DMS 273 (cell line): Measurements from ENCODE around the gene G6PC3.

ENCODE experiments used
- DNase-seq: peaks from one replicate; lab custom pipeline; 2025; ENCODE audit not compliant: unreplicated experiment; lab: John Stamatoyannopoulos, UW

The G6PC3 gene

DNA sequence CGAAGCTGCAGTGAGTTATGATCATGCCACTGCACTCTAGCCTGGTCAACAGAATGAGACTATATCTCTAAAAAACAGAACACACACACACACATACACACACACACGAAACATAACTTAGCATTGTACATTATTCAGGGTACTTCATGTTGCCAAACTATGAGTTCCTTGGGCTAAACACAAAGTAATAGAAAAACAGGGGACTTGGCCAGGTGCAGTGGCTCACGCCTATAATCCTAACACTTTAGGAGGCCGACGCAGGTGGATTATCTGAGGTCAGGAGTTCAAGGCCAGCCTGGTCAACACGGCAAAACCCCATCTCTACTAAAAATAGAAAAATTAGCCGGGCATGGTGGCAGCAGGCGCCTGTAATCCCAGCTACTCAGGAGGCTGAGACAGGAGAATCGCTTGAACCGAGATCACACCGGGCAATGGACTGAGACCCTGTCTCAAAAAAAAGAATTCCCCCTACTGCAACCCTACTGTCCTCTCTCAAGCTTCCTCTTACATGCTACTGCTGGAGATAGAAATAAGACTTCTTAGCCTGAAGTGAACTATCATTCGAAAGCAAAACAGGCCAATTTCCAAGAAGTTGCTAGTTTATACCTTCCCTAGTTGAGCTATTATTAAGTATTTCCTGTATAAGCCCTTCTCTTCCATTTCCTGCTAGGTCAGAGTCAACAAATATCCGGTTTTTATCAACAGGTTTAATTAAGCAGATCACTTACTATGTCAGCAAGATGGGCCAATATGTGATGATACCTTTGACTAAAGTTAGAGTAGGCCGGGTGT is 11.2 kb upstream of the G6PC3 start:
- no peak for DNase-seq

DNA sequence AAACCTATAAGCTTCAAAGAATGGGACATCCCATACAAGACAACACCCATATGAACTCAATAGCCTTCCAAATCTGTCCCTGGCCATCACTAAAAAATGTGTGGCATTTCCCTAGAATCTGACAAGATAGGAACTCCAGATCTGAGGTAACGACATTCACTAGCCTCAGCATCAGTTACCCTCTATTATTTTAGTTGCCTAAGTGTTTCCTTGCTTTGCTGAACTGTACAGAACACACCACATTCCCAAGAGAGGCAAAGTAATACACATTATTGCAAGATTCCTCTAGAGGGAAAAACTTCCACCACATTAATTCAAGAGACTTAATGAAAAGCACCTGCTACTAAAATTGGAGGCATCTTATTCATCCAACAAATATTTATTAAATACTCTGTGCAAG is 9.1 kb upstream of the G6PC3 start:
- no peak for DNase-seq

DNA sequence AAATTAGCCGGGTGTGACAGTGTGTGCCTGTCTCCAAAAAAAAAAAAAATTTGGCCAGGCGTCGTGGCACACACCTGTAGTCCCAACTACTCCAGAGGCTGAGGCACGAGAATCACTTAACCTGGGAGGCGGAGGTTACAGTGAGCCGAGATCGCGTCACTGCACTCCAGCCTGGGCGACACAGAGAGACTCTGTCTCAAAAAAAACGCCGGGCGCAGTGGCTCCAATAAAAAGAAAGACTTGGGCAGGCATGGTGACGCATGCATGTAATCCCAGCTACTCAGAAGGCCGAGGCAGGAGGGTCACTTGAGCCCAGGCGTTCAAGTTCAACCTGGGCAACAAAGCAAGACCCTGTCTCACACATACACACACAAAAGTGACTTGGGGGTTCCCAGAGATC is 7.7 kb upstream of the G6PC3 start:
- DNase-seq = no peak

DNA sequence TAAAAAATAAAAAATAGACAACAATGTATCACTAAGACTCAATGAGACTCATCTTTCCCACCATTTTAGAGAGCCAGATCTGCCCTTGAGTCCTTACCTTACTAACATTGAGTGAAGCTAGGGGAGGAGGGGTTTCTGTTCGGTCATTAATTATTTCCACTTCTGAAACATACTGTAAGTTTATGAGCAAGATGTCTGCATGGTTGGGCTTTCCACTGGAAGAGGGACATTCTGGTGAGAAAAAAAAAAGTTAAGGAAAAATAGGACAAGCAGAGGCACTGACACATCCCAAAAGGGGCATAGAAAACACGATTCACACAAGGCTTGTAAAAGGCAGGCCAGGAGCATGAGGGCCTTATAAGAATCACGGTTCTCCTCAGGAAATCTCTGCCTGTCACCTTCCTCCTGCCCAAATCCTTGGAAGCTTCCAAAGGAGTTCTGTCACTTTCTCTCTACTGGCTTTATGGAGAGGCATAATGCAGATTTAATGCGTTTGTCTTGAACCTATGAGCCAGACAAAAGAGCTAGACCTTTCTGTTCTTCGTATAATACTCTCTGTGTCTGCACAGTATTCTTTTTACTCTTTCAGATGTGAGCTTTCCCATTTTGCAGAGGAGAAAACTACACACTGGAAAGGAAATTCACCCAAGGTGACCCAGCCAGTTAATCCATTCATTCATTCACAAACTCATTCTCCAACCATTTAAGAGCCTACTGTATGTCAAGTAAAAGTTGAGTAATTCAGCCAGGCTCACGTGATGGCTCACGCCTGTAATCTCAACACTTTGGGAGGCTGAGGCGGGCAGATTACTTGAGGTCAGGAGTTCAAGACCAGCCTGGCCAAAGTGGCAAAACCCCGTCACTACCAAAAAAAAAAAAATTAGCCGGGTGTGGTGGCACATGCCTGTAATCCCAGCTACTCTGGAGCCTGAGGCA is 6.6 kb upstream of the G6PC3 start:
- DNase-seq = no peak

DNA sequence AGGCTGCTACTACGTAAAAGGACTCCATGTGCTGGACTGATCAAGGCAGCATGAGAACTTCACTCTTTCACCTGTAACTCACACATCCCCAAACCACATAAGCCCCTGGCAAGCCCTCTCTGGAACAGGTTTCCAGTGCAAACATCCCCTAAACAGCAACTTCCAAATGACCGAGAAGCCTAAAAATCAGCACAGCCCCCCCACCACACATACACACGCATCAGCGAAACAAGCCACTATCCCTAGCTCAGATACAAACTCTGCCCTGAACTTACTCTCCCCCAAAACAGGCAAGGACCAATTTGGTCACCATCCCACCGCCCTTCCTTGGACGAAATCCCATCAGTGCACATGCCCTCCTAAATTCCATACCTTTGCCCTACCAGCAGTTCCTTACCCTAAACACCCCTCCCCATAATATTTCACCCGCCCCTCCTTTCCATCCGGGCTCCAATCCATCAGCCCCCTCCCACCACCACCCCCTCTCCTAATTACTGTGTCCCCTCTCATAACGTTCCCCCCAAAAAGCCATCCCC is 4.8 kb upstream of the G6PC3 start:
- peak; percentile 58 for DNase-seq

DNA sequence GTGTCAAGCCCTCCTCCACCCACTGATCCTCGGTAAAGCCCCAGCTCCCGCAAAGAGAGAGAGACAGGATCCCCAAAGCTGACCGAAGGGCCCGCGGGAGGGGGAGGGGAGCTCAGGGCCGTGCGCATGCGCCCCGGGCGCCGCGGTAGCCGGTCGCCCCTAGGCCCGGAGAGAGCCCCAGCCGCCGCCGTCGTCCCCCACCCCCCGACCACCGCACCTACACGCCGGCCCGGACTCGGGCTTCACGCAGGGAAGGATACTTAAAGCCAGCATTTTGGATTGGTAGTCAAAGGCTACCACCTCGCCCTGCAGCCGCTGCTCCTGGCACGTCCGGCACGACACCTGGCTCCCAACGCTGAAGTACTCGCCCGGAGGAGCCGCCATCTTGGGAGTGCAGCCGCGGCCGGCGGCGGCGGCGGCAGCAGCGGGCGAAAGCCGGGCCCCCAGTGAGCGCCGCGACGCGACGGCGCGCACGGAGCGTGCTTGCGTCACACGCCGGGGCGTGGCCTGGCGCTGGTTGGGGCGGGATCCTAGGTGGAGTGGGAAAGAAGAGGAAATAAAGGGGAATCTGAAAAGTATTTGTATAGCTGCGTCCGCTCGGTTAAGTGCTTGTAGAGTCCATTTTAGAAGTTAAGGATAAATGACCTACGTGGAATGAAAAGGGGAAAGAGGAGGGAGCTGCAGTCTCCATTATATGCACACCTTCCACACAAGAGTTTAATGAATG is 4.2 kb upstream of the G6PC3 start, which contains the start of gene LSM12:
Gene LSM12, minus strand, starts transcription at position 468 of the 727 bp plus-strand sequence. Its CDS starts 84 bp downstream, at position 384.
- peak; percentile 97 for DNase-seq

DNA sequence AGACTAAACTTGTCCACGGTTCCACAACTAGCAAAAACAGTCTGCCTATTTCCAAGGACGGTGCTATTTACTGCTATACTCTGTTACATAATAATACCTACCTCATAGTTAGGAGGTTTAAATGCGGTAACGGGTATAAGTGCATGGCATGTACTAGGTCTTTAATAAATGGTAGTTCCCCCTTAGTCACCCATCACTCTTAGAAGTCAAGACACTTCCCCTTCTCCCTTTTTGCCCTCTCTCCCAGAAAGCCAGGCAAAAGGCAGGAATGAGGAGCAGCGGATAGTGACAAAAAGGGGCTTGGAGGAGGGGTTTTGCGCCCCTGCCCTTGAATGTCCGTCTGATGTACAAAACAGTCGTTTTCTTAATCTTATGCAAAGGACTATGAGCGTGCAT is 3.0 kb upstream of the G6PC3 start:
- no peak for DNase-seq

DNA sequence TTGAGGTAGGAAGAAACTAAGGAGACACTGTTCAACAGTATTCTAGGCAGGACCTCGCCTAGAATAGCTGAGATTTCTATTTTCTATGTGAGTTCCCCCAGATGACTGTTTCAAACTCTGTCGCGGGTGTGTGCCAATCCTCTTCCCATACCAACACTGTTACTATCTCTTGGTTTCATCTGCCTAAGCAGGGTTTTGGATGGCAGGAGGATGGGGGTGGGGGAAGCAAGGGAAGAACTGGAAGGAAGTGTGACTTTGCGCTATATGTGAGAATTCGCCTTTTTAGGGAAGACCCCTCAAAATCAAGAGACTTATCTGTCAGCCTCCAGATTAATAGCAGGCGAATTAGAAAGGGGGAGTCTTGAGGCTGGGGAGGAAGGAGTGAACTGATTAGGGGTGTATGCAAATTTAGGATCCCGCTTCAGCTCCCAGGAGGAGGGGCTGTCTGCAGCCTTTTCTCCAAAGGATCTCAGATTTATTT is 521 bp upstream of the G6PC3 start:
- DNase-seq = peak; percentile 66

DNA sequence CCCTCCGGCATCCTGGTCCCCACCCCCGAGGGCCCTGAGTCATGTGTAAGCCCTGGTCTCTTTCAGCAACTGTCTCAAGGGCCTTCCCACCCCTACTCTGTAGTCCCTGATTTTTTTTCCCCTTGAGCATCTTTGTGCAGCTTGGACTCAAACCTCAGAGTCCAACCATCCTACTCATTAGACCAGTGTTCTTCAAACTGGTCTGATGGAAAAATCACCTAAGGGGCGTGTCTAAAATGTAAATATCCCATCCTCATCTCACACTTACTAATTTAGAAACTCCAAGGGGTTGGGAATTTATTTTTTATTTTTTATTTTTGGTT is 624 bp downstream of the G6PC3 start:
- no peak for DNase-seq

DNA sequence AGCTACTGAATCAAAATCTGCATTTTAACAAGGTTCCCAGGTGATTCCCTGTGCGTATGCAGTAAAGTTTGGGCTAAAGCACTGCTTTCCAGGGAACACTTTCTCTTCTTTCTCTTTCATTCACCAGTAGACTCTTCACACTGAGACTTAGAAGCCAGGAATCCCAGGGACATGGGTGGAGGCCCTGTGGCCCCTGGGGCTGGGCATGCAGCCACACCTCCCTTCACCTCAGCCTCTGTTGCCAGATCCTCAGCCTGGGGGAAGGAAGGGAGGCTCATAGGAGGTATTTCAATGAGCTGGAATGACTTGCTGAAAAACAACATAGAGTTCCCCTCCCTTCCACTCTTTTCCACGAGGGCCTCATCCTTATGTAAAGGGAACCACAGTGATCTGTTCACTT is 1.2 kb downstream of the G6PC3 start:
- no peak for DNase-seq

DNA sequence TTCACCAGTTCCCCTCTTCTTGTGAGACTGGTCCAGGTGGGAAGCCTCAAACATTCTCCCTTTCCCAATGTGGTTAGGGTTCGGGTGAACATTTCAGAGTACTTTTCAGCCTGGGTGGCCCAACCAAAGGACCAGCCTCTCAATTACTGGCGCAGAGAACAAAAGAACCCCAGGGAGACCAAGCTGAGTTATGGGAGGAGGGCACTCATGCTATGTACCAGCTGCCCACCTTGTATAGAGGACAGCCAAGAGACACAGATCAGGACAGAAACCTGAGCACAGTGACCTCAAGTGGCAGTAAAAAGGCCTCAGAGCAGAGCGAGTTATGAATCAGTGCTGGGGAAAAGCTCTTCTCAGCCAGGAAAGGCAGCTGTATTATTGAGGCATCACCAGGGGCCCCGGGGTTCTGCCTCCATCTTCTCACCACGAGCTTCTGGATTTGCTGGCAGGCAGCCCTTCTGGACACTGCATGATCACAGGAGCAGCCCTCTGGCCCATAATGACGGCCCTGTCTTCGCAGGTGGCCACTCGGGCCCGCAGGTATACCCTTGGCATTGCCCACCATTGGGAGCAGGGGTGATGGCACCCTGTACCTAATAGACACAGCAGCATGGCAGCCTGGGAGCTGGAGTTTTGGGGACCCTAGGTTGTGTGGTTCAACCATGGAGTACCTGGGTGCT is 3.8 kb downstream of the G6PC3 start:
- DNase-seq = no peak

DNA sequence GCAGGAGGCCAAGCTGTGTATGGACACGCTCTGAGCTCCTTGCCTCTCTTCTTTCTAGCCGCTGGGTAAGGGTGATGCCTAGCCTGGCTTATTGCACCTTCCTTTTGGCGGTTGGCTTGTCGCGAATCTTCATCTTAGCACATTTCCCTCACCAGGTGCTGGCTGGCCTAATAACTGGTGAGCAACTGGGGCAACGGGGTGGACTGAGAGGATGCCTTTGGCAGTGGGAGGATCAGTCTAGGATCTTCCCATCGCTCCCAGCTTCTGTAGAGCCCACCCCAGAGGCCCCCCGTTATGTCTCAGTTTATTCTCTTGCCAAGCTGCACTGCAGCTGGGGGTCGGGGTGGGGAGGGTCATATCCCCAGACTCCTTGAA is 4.4 kb downstream of the G6PC3 start:
- DNase-seq = no peak

DNA sequence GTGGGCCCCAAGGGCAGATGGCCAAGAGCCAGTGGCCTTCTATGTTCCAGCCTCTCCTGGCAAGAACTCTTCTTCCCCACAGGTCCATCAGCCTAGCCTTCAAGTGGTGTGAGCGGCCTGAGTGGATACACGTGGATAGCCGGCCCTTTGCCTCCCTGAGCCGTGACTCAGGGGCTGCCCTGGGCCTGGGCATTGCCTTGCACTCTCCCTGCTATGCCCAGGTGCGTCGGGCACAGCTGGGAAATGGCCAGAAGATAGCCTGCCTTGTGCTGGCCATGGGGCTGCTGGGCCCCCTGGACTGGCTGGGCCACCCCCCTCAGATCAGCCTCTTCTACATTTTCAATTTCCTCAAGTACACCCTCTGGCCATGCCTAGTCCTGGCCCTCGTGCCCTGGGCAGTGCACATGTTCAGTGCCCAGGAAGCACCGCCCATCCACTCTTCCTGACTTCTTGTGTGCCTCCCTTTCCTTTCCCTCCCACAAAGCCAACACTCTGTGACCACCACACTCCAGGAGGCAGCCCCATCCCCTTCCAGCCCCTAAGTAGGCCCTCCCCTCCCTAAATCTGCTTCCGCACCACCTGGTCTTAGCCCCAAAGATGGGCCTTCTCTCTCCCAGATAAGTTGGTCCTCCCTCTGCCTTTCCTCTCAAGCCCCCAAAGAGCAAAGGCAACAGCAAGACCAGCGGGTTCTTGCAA is 5.2 kb downstream of the G6PC3 start:
- no peak for DNase-seq

DNA sequence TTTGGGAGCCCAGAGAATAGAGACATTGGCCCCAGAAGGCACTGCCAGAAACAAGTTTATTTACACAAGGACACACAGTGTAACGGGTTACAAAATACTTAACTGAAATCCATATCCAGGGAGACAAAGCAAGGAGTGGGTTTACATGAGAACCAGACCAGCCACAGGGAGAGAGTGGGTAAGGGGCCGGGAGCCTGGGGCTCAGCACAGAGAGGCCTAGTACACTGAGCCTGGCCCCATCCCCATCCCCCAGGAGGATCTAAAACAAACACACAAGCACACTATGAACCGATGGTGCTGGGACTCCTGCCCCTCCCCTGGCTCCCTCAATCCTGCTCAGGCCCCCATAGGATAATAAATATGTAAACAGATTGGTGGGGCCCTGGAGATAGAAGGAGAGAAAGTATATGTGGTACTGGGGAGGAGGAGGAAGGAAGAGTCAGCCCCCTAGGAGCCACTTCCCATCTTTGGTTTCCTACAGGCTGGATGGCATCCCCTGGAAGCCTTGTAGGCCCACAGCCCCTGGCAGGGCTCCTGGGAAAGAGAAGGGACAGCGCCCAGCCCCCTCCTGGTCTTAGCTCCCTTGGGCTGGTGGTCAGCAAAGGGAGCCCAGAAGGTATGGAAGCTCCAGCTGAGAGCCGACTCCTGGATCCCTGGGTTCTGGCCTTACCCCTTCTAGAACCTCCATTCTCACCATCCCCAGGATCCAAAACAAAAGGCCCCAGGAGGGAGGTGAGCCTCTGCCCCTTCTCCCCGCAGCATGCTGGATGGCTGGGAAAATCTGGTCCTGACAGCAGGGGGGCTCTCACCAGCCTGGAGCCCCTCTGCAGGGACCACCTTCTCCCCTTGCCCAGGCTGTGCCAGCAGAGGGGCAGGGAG is 6.4 kb downstream of the G6PC3 start:
- DNase-seq = no peak

DNA sequence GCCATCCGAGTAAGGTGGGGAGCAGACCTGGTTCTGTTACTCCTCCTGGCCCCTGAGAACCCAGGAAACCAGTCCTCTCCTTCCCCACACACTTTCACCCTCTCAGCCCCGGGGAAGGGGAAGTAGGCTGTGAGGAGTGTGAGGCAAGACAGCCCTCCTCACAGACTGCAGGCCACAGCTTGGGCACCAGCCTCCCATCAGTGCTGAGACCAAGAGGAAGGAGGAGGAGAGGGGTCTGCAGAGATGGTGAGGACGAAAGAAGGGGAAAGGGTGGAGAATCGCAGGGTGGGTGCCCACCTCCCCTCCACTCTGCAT is 7.0 kb downstream of the G6PC3 start:
- no peak for DNase-seq

DNA sequence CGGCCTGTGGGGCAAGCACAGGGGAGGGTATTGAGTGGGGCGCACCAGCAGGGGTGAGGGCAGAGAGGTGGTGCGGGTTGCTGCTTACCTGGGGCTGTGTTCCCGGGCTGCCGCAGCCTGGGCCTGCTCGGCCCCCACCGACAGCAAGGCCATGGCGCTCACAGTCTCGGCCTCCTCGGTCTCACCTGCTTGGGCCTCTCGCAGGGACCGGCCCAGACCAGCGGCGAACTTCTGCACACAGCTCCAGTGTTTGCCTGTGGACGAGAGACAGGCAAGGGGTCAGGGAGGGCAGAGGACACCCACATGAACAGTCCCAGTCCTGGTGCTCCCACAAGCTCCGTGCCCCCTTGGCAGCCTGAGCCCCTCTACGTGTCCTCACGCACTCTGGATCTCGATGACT is 7.9 kb downstream of the G6PC3 start:
- no peak for DNase-seq

DNA sequence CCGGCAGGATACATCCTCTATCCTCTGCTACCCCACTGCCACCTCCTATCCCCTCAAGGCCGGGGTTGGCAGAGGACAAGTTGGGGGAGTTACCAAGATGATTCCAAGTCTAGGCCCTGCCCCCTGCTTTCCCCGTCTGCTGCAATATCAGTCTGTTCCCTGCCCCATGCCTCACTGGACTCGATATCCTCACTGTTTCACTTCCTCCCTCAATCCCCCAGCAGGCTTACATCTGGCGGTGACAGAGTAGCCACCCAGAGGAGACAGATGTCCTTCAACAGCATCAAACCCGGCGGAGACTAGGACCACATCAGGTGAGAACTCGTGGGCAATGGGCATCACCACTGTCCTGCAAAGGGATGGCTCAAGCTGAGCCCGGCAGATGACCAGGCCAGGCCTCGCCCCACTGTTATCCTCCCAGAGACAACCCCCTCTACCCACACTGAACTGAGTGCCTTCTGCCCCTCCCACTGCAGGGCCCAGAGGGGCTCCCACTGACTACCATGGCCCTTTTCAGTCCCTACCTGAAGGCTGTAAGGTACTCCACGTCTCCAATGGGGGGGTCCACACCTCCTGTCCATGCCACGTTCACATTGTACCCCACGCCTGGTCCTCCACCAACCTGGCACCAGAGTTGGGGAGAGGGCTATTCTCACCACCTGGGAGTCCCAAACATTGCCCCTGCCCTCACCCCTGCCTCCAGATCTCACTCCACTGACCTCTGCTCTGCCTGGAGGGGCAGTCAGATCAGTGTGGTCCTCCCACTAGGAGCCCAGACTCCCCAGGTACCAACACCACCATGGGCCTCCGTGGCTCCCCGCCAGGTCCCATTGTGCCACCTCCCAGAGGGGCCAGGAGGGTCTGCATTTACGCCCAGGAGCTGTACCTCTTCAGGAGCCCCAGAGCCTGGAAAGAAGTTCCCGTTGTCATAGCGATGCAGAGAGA is 9.6 kb downstream of the G6PC3 start:
- no peak for DNase-seq

DNA sequence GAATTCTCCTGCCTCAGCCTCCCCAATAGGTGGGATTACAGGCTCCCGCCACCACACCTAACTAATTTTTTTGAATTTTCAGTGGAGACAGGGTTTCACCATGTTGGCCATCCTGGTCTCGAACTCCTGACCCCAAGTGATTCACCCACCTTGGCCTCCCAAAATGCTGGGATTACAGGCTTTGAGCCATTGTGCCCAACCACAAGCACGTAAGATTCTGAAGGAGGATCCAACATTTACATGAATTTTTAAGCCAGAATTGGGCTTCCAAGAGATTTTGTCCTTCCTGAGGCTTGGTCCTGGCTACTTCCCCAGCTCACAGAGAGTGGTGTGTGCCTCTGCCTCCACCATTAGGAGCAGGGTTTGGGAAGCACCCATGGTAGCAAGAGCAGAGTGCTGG is 11.1 kb downstream of the G6PC3 start:
- DNase-seq = no peak
